ENCODE data around the gene GPR137C. TPM values are rescaled to one million over a fixed set of nuclear protein-coding genes. Genes with fewer than 3 reads are reported as not detected.

The GPR137C gene
- total RNA-seq, 1 donor from 2014 or later: 0.74 TPM

- intact Hi-C loops (cut with DNase I): no loop called here
- TF ChIP-seq POLR2A (IDR thresholded peaks at IDR 0.05): no peak
- no peak for TF ChIP-seq CTCF (IDR thresholded peaks at IDR 0.05)
- TF ChIP-seq POLR2AphosphoS5 (IDR thresholded peaks at IDR 0.05; ENCODE audit: insufficient read depth in 1 of 2, low read depth in 1 of 2): no peak
- H3K9me3 ChIP-seq: no peaks in the 10 kb centered on the region
- no peaks in the 10 kb centered on the region for H3K4me1 ChIP-seq
- no peak for DNase-seq (ENCODE audit: extremely low spot score in 2 of 2)
- H3K27ac ChIP-seq: no peak overlapping the region
- no peaks in the 10 kb centered on the region for H3K27me3 ChIP-seq
- peaks cover 0 to 33% of the 10 kb centered on the region in 2 donors for H3K36me3 ChIP-seq
- H3K4me3 ChIP-seq: no peak overlapping the region
Measured at GRCh38 chr14:52640137-52640536, 87.5 kb downstream of the GPR137C start.

GRCh38 chr14:52641745-52642144 is 89.1 kb downstream of the GPR137C start:
- Histone ChIP-seq H3K9me3 (no peaks in the 10 kb centered on the region), H3K4me1 (no peaks in the 10 kb centered on the region), H3K36me3 (peaks cover 0 to 44% of the 10 kb centered on the region in 2 donors), H3K27me3 (no peaks in the 10 kb centered on the region), H3K27ac (no peak overlapping the region), H3K4me3 (no peak overlapping the region)
- TF ChIP-seq POLR2A (IDR thresholded peaks at IDR 0.05) (no peak), CTCF (IDR thresholded peaks at IDR 0.05) (no peak)
- no peak for DNase-seq (ENCODE audit: extremely low spot score in 2 of 2)
- intact Hi-C loops (cut with DNase I): no loop called here

- DNase-seq (ENCODE audit: extremely low spot score in 2 of 2): no peak
- peaks cover 0 to 60% of the 10 kb centered on the region in 2 donors for H3K36me3 ChIP-seq
- no peaks in the 10 kb centered on the region for H3K27me3 ChIP-seq
- no peaks in the 10 kb centered on the region for H3K4me1 ChIP-seq
- intact Hi-C loops (cut with DNase I): no loop called here
- H3K4me3 ChIP-seq: no peak overlapping the region
- no peaks in the 10 kb centered on the region for H3K9me3 ChIP-seq
- H3K27ac ChIP-seq: no peak overlapping the region
- TF ChIP-seq POLR2A (IDR thresholded peaks at IDR 0.05) (no peak), CTCF (IDR thresholded peaks at IDR 0.05) (no peak), POLR2AphosphoS5 (IDR thresholded peaks at IDR 0.05; ENCODE audit: insufficient read depth in 1 of 2, low read depth in 1 of 2) (no peak)
Measured at GRCh38 chr14:52649511-52649910, 96.9 kb downstream of the GPR137C start.

- Histone ChIP-seq H3K9me3 (no peaks in the 10 kb centered on the region), H3K4me3 (no peak overlapping the region), H3K36me3 (peaks cover 0 to 51% of the 10 kb centered on the region in 2 donors), H3K27ac (no peak overlapping the region), H3K27me3 (no peaks in the 10 kb centered on the region), H3K4me1 (no peaks in the 10 kb centered on the region)
- no peak for DNase-seq (ENCODE audit: extremely low spot score in 2 of 2)
- TF ChIP-seq POLR2A (IDR thresholded peaks at IDR 0.05) (no peak), POLR2AphosphoS5 (IDR thresholded peaks at IDR 0.05; ENCODE audit: insufficient read depth in 1 of 2, low read depth in 1 of 2) (no peak), CTCF (IDR thresholded peaks at IDR 0.05) (no peak)
- intact Hi-C loops (cut with DNase I): no loop called here
Measured at GRCh38 chr14:52650774-52651173, 98.1 kb downstream of the GPR137C start.

GRCh38 chr14:52656905-52657304 is 104.3 kb downstream of the GPR137C start:
- no peaks in the 10 kb centered on the region for H3K27me3 ChIP-seq
- H3K36me3 ChIP-seq: peaks cover 0 to 30% of the 10 kb centered on the region in 2 donors
- no peak overlapping the region for H3K27ac ChIP-seq
- no peaks in the 10 kb centered on the region for H3K4me1 ChIP-seq
- intact Hi-C loops (cut with DNase I): no loop called here
- no peak for DNase-seq (ENCODE audit: extremely low spot score in 2 of 2)
- TF ChIP-seq CTCF (IDR thresholded peaks at IDR 0.05) (no peak), POLR2AphosphoS5 (IDR thresholded peaks at IDR 0.05; ENCODE audit: insufficient read depth in 1 of 2, low read depth in 1 of 2) (no peak), POLR2A (IDR thresholded peaks at IDR 0.05) (no peak)
- H3K4me3 ChIP-seq: no peak overlapping the region
- H3K9me3 ChIP-seq: no peaks in the 10 kb centered on the region

All from vagina (tissue), 2 donors.